T-helper 2 cell treated with Interferon-gamma antibody and Interleukin-4, amounts not matched to agents 5 μg/mL and 100 μg/mL, for 36 hours (primary cell): ENCODE results near the gene HINFP.

Experiments used
- DNase-seq: peaks from one replicate; pipeline ENCODE4 v3.0.0; 2021; ENCODE audit warnings: low spot score
- H3K27ac Mint-ChIP-seq: one replicate; pipeline ENCODE4 v1.8.0; 2021; ENCODE audit warnings: mild to moderate bottlenecking, mixed read lengths
- H3K27me3 Mint-ChIP-seq: one replicate; pipeline ENCODE4 v1.8.0; 2021; ENCODE audit warnings: low read depth, mixed read lengths
- H3K36me3 Mint-ChIP-seq: one replicate; pipeline ENCODE4 v1.8.0; 2021; ENCODE audit warnings: low read depth, mixed read lengths
- H3K4me1 Mint-ChIP-seq: one replicate; pipeline ENCODE4 v1.8.0; 2021; ENCODE audit warnings: low read depth, mixed read lengths
- H3K4me3 Mint-ChIP-seq: one replicate; pipeline ENCODE4 v1.8.0; 2022; ENCODE audit warnings: mild to moderate bottlenecking, moderate library complexity, mixed read lengths
- H3K9me3 Mint-ChIP-seq: one replicate; pipeline ENCODE4 v1.8.0; 2021; ENCODE audit warnings: mixed read lengths

HINFP gene

GRCh38 chr11:119107538-119108145, 13.7 kb upstream of the HINFP start:
- DNase-seq: no peak
- peaks cover 29% of the 10 kb centered on the region for H3K36me3 Mint-ChIP-seq
- no peaks in the 10 kb centered on the region for H3K9me3 Mint-ChIP-seq
- H3K4me3 Mint-ChIP-seq: peak overlapping the region; percentile 95
- peak overlapping the region; percentile 75 for H3K27ac Mint-ChIP-seq
- H3K4me1 Mint-ChIP-seq: peaks cover 37% of the 10 kb centered on the region
- H3K27me3 Mint-ChIP-seq: no peaks in the 10 kb centered on the region

DNA sequence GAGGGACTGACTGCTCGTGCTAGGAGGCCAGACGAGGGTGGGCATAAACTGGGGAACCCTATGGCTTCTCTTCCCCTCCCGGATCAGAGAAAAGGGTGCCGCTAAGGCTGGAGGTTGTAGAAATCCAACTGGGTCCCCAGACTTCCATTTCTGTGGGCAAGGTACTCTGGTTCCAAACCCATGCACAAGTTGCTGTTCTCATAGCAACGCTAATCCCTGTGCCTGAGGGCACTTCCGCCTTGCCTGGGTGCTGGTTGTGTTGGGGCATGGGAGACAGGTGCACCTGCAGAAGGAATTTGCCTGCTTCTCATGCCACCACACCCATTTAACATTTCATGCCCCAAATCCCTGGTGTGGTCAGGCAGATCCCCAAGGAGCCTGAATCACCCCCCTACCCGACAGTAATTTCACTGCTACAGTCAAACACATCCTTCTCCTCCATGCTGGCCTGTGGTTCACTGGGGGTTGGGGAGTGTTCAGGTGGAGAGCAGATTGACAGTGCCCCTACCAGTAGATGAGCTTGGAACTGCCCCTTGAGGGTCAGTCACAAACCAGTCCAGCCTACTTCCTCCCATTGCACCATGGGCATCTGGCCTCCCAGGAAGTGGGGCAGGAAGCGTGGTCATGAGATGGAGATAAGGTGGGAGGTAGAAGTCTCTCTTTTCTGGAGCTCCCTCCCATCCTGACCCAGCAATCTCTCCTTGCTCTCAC, 13.1 kb upstream of the HINFP start:
- no peak for DNase-seq
- Mint-ChIP-seq H3K4me3 (peak overlapping the region; percentile 95), H3K9me3 (no peaks in the 10 kb centered on the region), H3K27ac (peak overlapping the region; percentile 75), H3K27me3 (no peaks in the 10 kb centered on the region), H3K36me3 (peaks cover 35% of the 10 kb centered on the region), H3K4me1 (peaks cover 39% of the 10 kb centered on the region)

- Mint-ChIP-seq H3K36me3 (peaks cover 39% of the 10 kb centered on the region), H3K4me1 (peaks cover 37% of the 10 kb centered on the region), H3K9me3 (no peaks in the 10 kb centered on the region), H3K27me3 (no peaks in the 10 kb centered on the region), H3K27ac (peak overlapping the region; percentile 75), H3K4me3 (peak overlapping the region; percentile 95)
- DNase-seq: no peak
Observed at GRCh38 chr11:119108857-119109221, 12.5 kb upstream of the HINFP start.

- H3K27ac Mint-ChIP-seq: no peak overlapping the region
- H3K9me3 Mint-ChIP-seq: no peaks in the 10 kb centered on the region
- peaks cover 38% of the 10 kb centered on the region for H3K4me1 Mint-ChIP-seq
- H3K27me3 Mint-ChIP-seq: no peaks in the 10 kb centered on the region
- peaks cover 45% of the 10 kb centered on the region for H3K36me3 Mint-ChIP-seq
- peak overlapping the region; percentile 95 for H3K4me3 Mint-ChIP-seq
- no peak for DNase-seq
Observed at GRCh38 chr11:119109843-119110242, 11.5 kb upstream of the HINFP start.

DNA sequence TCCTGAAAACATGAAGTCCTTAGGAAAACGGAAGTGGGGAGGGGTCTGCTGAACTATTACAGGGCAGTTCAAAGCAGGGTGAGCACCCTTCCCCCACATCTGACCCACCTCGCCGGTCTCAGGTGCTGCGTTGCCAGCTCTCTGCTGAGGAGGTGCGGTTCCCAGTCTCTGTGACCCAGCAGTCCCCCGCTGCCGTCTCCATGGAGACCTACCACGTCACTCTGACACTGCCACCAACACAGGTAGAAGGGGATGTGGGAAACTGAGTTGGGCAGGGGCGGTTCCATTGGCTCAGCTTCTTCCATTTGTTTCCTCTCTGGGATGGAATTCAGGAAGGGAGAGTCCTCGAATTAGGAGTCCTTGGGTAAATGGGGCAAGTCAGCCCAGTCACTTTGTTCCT, 10.9 kb upstream of the HINFP start:
- H3K4me1 Mint-ChIP-seq: peaks cover 39% of the 10 kb centered on the region
- peaks cover 48% of the 10 kb centered on the region for H3K36me3 Mint-ChIP-seq
- DNase-seq: no peak
- no peaks in the 10 kb centered on the region for H3K9me3 Mint-ChIP-seq
- H3K27me3 Mint-ChIP-seq: no peaks in the 10 kb centered on the region
- no peak overlapping the region for H3K4me3 Mint-ChIP-seq
- H3K27ac Mint-ChIP-seq: no peak overlapping the region

DNA sequence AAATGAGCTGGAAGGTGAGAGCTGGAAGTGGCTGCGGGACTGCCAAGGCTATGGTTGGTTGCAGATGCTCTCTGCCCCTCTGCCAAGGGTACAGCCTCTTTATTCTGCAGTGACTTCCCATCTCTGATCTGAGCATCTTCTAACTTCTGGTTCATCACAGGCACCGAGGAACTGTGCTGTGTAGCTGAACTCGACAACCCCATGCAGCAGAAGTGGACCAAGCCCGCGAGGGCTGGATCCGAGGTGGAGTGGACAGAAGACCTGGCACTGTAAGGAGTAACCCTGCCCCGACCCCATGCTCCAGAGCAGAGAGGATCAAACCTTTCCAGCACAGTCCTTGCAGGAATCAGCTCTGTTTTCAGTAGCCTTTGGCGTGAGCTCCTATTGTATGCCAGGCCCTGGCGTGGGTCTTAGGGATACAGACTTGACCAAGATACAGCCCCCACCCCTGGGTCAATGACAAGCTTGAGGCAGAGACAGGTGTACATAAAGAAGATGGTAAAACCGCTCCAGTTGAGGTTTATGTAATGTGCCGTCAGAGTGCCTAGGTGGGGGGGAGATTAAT, 9.9 kb upstream of the HINFP start:
- Mint-ChIP-seq H3K9me3 (no peaks in the 10 kb centered on the region), H3K4me3 (no peak overlapping the region), H3K27me3 (no peaks in the 10 kb centered on the region), H3K27ac (no peak overlapping the region), H3K36me3 (peaks cover 57% of the 10 kb centered on the region), H3K4me1 (peaks cover 40% of the 10 kb centered on the region)
- no peak for DNase-seq

GRCh38 chr11:119112314-119113020, 8.9 kb upstream of the HINFP start:
- peaks cover 65% of the 10 kb centered on the region for H3K36me3 Mint-ChIP-seq
- no peak overlapping the region for H3K27ac Mint-ChIP-seq
- H3K27me3 Mint-ChIP-seq: no peaks in the 10 kb centered on the region

DNA sequence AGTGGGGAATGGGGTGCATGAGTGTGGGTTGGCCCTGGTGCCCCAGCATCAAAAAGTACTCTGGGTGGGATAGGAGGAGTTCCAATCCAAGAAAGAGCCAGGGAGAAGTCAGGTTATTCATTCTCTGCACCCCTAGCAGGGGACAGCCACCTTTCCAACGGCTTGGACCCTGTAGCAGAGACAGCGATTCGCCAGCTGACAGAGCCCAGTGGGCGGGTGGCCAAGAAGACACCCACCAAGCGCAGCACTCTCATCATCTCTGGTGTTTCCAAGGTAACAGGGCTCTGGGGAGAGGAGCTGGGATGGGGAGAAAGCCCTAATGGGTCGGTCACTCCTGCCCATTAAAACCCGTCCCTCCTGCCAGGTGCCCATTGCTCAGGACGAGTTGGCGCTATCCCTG, 7.7 kb upstream of the HINFP start:
- H3K36me3 Mint-ChIP-seq: peaks cover 69% of the 10 kb centered on the region
- no peak for DNase-seq
- no peaks in the 10 kb centered on the region for H3K9me3 Mint-ChIP-seq
- no peak overlapping the region for H3K4me3 Mint-ChIP-seq
- no peaks in the 10 kb centered on the region for H3K27me3 Mint-ChIP-seq
- no peak overlapping the region for H3K27ac Mint-ChIP-seq
- peaks cover 31% of the 10 kb centered on the region for H3K4me1 Mint-ChIP-seq

More at GRCh38 chr11:119112314-119113020, 8.9 kb upstream of the HINFP start:
- Mint-ChIP-seq H3K9me3 (no peaks in the 10 kb centered on the region), H3K4me3 (no peak overlapping the region), H3K4me1 (peaks cover 36% of the 10 kb centered on the region)
- no peak for DNase-seq

DNA sequence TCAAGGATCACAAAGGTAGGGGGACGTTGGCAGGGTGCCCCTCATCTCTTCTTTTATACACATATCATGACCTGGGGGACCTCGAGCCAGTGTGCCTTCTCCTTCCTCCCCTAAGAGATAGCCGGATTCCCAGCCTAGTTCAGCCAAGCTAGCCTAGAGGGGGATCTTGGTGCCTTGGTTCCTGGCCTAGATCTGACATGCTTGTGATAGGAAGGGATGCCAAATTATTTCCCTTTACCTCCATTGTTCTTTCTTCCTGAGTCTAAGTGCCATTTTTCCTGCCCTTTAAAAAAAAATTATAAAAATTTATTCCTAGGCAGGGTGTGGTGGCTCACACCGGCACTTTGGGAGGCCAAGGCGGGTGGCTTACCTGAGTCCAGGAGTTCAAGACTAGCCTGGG, 7.0 kb upstream of the HINFP start:
- Mint-ChIP-seq H3K4me3 (peak overlapping the region; percentile 0), H3K4me1 (peaks cover 25% of the 10 kb centered on the region), H3K36me3 (peaks cover 67% of the 10 kb centered on the region), H3K9me3 (no peaks in the 10 kb centered on the region), H3K27ac (no peak overlapping the region), H3K27me3 (no peaks in the 10 kb centered on the region)
- no peak for DNase-seq

DNA sequence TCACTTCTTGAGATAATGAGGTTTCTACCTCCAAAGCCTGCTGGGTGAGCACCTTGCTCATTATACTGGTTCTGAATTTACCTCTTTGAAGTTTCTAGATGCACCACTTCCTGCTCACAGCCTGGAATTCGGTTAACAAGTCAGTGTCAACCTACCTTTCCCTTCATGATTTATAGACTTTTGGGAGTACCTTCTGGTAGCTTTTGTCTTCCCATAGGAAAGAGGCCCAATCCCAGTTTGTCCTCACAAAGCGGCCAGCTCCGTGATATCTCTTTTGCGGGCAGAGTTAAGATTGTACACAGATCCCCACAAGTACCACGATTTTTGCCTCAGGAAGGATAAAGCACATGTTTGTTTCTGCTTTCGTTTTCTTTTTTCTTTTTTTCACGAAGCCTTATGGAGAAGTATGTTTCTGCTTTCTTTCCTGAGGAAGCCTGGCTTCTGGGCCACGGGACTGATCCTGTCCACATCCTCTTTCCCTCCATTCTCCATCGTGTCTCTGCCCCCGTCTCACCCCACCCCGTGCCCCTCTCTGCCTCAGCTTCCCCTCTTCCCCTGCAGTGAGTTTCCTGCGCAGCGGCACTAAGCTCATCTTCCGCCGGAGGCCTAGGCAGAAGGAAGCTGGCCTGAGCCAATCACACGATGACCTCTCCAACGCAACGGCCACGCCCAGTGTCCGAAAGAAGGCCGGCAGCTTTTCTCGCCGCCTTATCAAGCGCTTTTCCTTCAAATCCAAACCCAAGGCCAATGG, 5.7 kb upstream of the HINFP start:
- Mint-ChIP-seq H3K9me3 (no peaks in the 10 kb centered on the region), H3K4me1 (peaks cover 23% of the 10 kb centered on the region)

GRCh38 chr11:119116235-119116594, 5.2 kb upstream of the HINFP start:
- H3K27ac Mint-ChIP-seq: peak overlapping the region; percentile 95

More for the DNA sequence above, 5.7 kb upstream of the HINFP start:
- peak overlapping the region; percentile 79 for H3K4me3 Mint-ChIP-seq
- peak overlapping the region; percentile 95 for H3K27ac Mint-ChIP-seq
- H3K27me3 Mint-ChIP-seq: no peaks in the 10 kb centered on the region
- H3K36me3 Mint-ChIP-seq: peaks cover 55% of the 10 kb centered on the region
- DNase-seq: no peak

DNA sequence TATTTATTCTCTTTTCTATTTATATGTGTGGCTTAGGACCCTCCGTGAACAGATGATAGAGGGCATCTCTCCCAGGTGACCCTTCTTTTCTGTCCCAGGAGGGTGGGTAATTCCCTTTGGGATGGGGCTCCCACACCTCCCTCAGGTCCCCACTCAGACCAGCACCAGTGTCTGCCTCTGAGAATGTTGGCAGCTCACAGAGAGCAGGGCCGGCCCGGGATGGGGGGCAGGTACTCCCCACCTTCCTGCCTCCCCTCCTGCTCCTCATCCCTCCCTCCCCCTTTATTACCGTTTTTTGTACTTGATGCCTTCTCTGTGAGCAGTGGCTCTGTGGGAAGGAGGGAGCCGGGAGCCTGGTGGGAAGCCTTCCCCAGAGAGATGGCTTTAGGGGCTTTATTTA, 4.8 kb upstream of the HINFP start:
- Mint-ChIP-seq H3K9me3 (no peaks in the 10 kb centered on the region), H3K4me1 (peaks cover 28% of the 10 kb centered on the region), H3K27me3 (no peaks in the 10 kb centered on the region), H3K27ac (peak overlapping the region; percentile 39), H3K36me3 (peaks cover 50% of the 10 kb centered on the region), H3K4me3 (peak overlapping the region; percentile 46)
- DNase-seq: no peak

More at GRCh38 chr11:119116235-119116594, 5.2 kb upstream of the HINFP start:
- H3K36me3 Mint-ChIP-seq: peaks cover 52% of the 10 kb centered on the region
- H3K27me3 Mint-ChIP-seq: no peaks in the 10 kb centered on the region
- H3K9me3 Mint-ChIP-seq: no peaks in the 10 kb centered on the region
- peaks cover 28% of the 10 kb centered on the region for H3K4me1 Mint-ChIP-seq
- peak overlapping the region; percentile 79 for H3K4me3 Mint-ChIP-seq
- no peak for DNase-seq

- Mint-ChIP-seq H3K4me3 (no peak overlapping the region), H3K27me3 (no peaks in the 10 kb centered on the region), H3K27ac (no peak overlapping the region), H3K9me3 (no peaks in the 10 kb centered on the region), H3K36me3 (peaks cover 47% of the 10 kb centered on the region), H3K4me1 (peaks cover 32% of the 10 kb centered on the region)
- DNase-seq: no peak
Observed at GRCh38 chr11:119117004-119117706, 4.2 kb upstream of the HINFP start.
